Muscle layer of colon (tissue), 2 donors: Measurements from ENCODE around the gene RSU1.
"Not testable (repeated sequence)": the region's sequence is repeated elsewhere in the genome, so short reads cannot be mapped to it uniquely, and the experiment has no call there.

Experiments
- H3K27ac ChIP-seq: one replicate; pipeline ENCODE4 v1.7.0; 2013; ENCODE audit warnings: low read depth, mild to moderate bottlenecking, low read length, moderate library complexity
- H3K27me3 ChIP-seq, 2 donors: one replicate each; pipeline ENCODE4 v1.7.0; 2013; ENCODE audit warnings: low read length in 2 of 2, mild to moderate bottlenecking in 2 of 2; ENCODE audit not compliant: insufficient read depth in 2 of 2, control insufficient read depth in 1 of 2
- H3K36me3 ChIP-seq: one replicate; pipeline ENCODE4 v1.7.0; 2013; ENCODE audit warnings: mild to moderate bottlenecking, low read length; ENCODE audit not compliant: insufficient read depth
- H3K4me1 ChIP-seq: one replicate; pipeline ENCODE4 v1.7.0; 2013; ENCODE audit warnings: mild to moderate bottlenecking, low read length; ENCODE audit not compliant: insufficient read depth
- H3K4me3 ChIP-seq, 2 donors: one replicate each; pipeline ENCODE4 v1.7.0; 2013; ENCODE audit warnings: low read length in 2 of 2, low read depth in 1 of 2, mild to moderate bottlenecking in 1 of 2, moderate library complexity in 1 of 2
- H3K9ac ChIP-seq: one replicate; pipeline ENCODE4 v1.7.0; 2013; ENCODE audit warnings: low read length
- H3K9me3 ChIP-seq: one replicate; pipeline ENCODE4 v1.7.0; 2013; ENCODE audit warnings: mild to moderate bottlenecking, low read length
- donor health status: abdominal sarcoma.
- donor health status: Adenocarcinoma of cecum.

Gene RSU1

GRCh38 chr10:16754765-16755164 lies 62.5 kb downstream of the RSU1 start:
- H3K36me3 ChIP-seq = peaks cover 16% of the 10 kb centered on the region

GRCh38 chr10:16752849-16753248 lies 64.4 kb downstream of the RSU1 start:
- H3K36me3 ChIP-seq = peaks cover 24% of the 10 kb centered on the region
- H3K9ac ChIP-seq, H3K27me3 ChIP-seq, H3K27ac ChIP-seq, H3K4me3 ChIP-seq, H3K4me1 ChIP-seq, H3K9me3 ChIP-seq: not testable (repeated sequence)

More at GRCh38 chr10:16754765-16755164, 62.5 kb downstream of the RSU1 start:
- Histone ChIP-seq H3K9me3 (no peaks in the 10 kb centered on the region), H3K4me3 (no peak overlapping the region), H3K27me3 (no peaks in the 10 kb centered on the region), H3K9ac (no peak overlapping the region), H3K27ac (no peak overlapping the region), H3K4me1 (no peaks in the 10 kb centered on the region)

DNA sequence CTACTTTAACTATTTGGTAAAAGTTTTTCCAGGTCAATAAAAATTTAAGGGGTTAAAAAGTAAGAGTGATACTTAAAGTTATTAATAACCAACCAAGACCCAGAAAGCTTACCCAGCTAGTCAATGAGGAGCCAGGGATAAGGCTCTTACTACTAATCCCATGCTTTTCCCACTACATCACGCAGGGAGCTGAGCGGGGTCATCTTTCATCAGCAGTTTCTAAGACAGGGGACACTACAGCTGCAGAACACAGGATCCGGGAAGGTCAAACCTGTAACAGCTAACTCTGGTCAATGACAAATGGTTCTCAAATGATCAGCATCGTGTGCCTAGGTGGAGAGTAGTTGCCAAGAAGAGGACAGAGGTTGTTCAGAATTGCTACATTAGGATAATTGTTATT lies 65.1 kb downstream of the RSU1 start:
- no peak overlapping the region for H3K27ac ChIP-seq
- H3K9me3 ChIP-seq = no peaks in the 10 kb centered on the region
- H3K9ac ChIP-seq = no peak overlapping the region
- peaks cover 24% of the 10 kb centered on the region for H3K36me3 ChIP-seq
- no peaks in the 10 kb centered on the region for H3K4me1 ChIP-seq
- H3K27me3 ChIP-seq = no peaks in the 10 kb centered on the region
- no peak overlapping the region for H3K4me3 ChIP-seq

GRCh38 chr10:16751244-16751643 lies 66.0 kb downstream of the RSU1 start:
- Histone ChIP-seq H3K9me3 (no peaks in the 10 kb centered on the region), H3K4me1 (no peaks in the 10 kb centered on the region), H3K9ac (no peak overlapping the region), H3K27me3 (no peaks in the 10 kb centered on the region), H3K27ac (no peak overlapping the region), H3K36me3 (peaks cover 24% of the 10 kb centered on the region), H3K4me3 (no peak overlapping the region)

DNA sequence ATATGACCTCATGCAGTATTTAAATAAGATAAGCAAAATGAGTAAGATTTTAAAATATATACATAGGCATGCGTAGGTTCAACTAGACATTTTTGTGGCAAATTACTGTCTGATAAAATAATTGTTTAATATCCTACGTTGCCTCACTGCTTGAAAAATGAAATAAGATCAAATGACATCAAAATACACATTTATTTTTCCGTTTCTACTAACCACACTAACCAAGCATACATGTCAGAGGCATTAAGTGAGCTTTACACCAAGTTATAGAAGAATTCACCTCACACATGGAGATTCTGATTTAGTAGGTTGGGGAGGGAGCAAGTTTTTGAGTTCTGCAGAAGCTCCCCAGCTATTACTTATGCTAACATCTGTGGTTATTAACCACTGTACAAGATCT lies 66.8 kb downstream of the RSU1 start:
- Histone ChIP-seq H3K4me1 (no peaks in the 10 kb centered on the region), H3K27me3 (no peaks in the 10 kb centered on the region), H3K4me3 (no peak overlapping the region), H3K27ac (no peak overlapping the region), H3K9ac (no peak overlapping the region), H3K9me3 (no peaks in the 10 kb centered on the region), H3K36me3 (peaks cover 24% of the 10 kb centered on the region)

DNA sequence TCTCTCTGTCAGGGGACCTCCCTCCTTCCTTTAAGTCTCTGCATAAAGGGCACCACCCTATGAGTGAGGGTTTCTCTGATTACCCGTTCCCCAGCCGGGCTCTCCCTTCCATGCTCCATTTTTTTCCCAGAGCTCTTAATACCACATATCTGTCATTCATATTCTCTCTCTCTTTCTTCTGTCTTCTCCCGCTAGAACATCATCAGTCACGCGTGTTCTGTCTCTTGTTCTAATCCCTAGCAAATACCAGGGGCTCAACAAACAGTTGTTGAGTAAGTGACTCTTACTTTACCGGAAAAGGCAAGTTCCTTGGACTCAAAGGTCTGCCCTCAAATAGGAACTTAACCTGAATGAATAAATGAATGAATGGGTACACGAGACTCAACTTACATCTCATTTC lies 68.5 kb downstream of the RSU1 start:
- Histone ChIP-seq H3K27ac (no peak overlapping the region), H3K36me3 (peaks cover 24% of the 10 kb centered on the region), H3K9ac (no peak overlapping the region), H3K4me1 (no peaks in the 10 kb centered on the region), H3K27me3 (no peaks in the 10 kb centered on the region), H3K4me3 (no peak overlapping the region), H3K9me3 (no peaks in the 10 kb centered on the region)

GRCh38 chr10:16746856-16747255 lies 70.4 kb downstream of the RSU1 start:
- H3K4me1 ChIP-seq = no peaks in the 10 kb centered on the region

GRCh38 chr10:16745061-16745460 lies 72.2 kb downstream of the RSU1 start:
- Histone ChIP-seq H3K9me3 (no peaks in the 10 kb centered on the region), H3K27ac (no peak overlapping the region), H3K9ac (no peak overlapping the region), H3K27me3 (no peaks in the 10 kb centered on the region), H3K36me3 (peaks cover 8% of the 10 kb centered on the region), H3K4me1 (no peaks in the 10 kb centered on the region), H3K4me3 (no peak overlapping the region)

More at GRCh38 chr10:16746856-16747255, 70.4 kb downstream of the RSU1 start:
- Histone ChIP-seq H3K9me3 (no peaks in the 10 kb centered on the region), H3K4me3 (no peak overlapping the region), H3K27me3 (no peaks in the 10 kb centered on the region), H3K9ac (no peak overlapping the region), H3K27ac (no peak overlapping the region), H3K36me3 (peaks cover 15% of the 10 kb centered on the region)

DNA sequence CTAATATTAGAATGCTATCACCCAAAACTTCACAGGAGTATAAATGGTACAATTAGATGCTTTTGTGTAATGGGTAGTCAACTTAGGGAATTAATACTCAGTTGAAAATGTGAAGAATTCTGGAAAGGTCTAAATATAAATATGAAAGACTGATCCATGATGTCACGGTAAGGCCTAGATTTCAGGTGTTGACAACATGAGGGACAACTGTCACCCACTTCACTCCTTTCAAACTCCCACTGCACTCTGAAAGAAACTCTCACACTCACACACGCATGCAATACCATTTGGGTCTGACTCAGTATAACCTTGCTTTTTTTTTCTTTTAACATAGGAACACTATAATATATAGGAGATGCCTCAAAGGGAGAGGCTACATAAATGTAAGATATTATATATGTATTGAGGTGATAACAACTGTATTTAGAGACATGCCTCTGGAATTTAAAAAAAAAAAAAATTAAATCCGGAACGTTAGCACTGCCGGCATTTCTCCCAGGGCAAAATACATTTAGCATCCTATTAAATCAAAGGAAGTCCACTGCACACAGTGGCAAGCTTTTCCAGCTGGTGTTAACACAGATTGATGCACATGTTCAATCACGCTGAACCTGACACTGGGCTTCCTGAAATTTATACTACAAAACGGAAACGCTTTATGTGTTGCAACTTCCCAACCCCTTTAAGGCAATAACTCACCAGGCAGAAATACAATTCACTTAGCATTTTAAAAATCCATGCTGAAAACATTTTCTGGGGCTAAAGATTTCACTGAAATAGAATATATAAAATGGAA lies 74.9 kb downstream of the RSU1 start:
- Histone ChIP-seq H3K9me3 (no peaks in the 10 kb centered on the region), H3K27ac (no peak overlapping the region), H3K4me1 (no peaks in the 10 kb centered on the region), H3K27me3 (no peaks in the 10 kb centered on the region), H3K36me3 (no peaks in the 10 kb centered on the region), H3K4me3 (no peak overlapping the region), H3K9ac (no peak overlapping the region)

DNA sequence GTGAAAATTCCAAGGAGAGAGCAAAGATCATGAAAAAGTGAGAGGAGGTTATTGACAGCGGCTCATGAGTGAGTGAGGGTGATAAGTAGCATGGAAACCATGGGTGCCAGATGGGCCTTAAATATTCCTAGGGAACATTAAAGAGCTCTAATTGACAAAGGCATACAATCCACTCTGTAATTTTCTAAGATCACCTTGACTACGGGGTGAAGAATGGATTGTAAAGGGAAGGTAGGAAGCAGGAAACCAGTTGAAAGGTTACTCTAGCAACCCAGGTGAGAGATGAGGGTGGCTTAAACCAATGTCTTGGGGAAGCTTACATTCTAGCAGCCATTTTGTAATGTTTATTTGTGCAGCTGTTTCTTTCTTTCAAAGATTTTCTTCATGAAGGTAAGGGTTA lies 75.7 kb downstream of the RSU1 start:
- H3K27me3 ChIP-seq = no peaks in the 10 kb centered on the region
- H3K36me3 ChIP-seq = no peaks in the 10 kb centered on the region
- H3K4me1 ChIP-seq = no peaks in the 10 kb centered on the region
- H3K27ac ChIP-seq = no peak overlapping the region
- H3K9me3 ChIP-seq = no peaks in the 10 kb centered on the region
- H3K9ac ChIP-seq = no peak overlapping the region
- no peak overlapping the region for H3K4me3 ChIP-seq

DNA sequence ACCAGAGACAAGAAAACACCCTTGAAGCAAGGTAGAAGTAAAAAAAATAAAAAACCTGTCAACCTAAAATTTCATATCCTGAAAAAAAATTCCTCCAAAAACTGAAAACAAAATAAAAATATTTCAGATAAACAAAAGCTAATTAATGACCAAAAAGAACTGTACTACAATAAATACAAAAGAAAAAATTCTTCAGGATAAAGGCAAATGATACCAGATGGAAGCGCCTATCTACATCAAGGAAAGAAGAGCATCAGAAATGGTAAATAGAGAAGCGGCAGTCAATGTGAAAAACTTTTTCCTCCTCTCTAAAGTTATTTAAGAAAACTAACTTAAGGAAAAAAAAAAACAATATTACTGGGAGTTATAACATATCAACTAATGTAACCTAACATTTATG lies 79.8 kb downstream of the RSU1 start:
- no peak overlapping the region for H3K9ac ChIP-seq
- no peaks in the 10 kb centered on the region for H3K27me3 ChIP-seq
- H3K4me1 ChIP-seq = no peaks in the 10 kb centered on the region
- H3K36me3 ChIP-seq = no peaks in the 10 kb centered on the region
- no peaks in the 10 kb centered on the region for H3K9me3 ChIP-seq
- H3K4me3 ChIP-seq = no peak overlapping the region
- no peak overlapping the region for H3K27ac ChIP-seq

GRCh38 chr10:16735671-16736070 lies 81.6 kb downstream of the RSU1 start:
- no peaks in the 10 kb centered on the region for H3K4me1 ChIP-seq
- no peaks in the 10 kb centered on the region for H3K36me3 ChIP-seq
- H3K27ac ChIP-seq = no peak overlapping the region
- H3K4me3 ChIP-seq = no peak overlapping the region
- H3K9ac ChIP-seq = no peak overlapping the region
- H3K9me3 ChIP-seq = no peaks in the 10 kb centered on the region
- H3K27me3 ChIP-seq = no peaks in the 10 kb centered on the region
